ENCODE results near the gene THNSL1.

Gene THNSL1

GRCh38 chr10:25015828-25016375, 510 bp upstream of the THNSL1 start, which contains the start of gene ENKUR:
ENKUR (minus strand) TSS chr10:25016158; CDS start chr10:25015936, 222 bp downstream.
- Histone ChIP-seq H3K27me3 (ENCODE audit: control insufficient read depth, insufficient read depth, low read length) (no peaks in the 10 kb centered on the region), H3K4me3 (ENCODE audit: low read length) (peak within 1 kb of the TSS; percentile 96), H3K4me1 (ENCODE audit: control insufficient read depth, insufficient read depth, low read length) (peaks cover 5% of the 10 kb centered on the region), H3K27ac (ENCODE audit: low read depth, low read length) (peak within 1 kb of the TSS; percentile 82), H3K9ac (ENCODE audit: low read length) (peak within 1 kb of the TSS; percentile 42), H3K36me3 (ENCODE audit: control insufficient read depth, insufficient read depth, low read length) (no peaks in the 10 kb centered on the region)

DNA sequence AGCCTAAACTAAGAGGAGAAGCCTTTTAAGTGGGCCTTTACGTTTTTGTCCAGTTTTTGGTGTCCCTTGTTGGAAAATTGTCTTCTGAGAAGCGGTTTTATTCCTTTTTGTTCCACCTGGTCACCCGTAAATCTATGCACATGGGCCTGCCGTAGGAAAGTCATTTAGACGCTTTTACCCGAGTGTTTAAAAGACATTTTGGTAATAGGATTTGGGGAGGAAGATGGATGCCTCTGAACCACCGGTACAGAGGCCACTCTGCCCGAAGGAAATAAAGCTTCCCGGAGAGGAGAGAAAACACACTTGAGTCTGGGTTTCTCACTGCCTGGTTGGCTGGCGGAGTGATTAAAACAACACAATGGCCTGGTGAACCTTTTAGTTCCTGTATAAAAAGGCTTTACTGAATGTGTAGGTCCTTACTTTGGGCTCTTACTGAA, 760 bp downstream of the THNSL1 start:
- no peaks in the 10 kb centered on the region for H3K36me3 ChIP-seq (ENCODE audit: control insufficient read depth, insufficient read depth, low read length)
- peak overlapping the region; percentile 7 for H3K9ac ChIP-seq (ENCODE audit: low read length)
- H3K27ac ChIP-seq (ENCODE audit: low read depth, low read length): peak overlapping the region; percentile 82
- peaks cover 5% of the 10 kb centered on the region for H3K4me1 ChIP-seq (ENCODE audit: control insufficient read depth, insufficient read depth, low read length)
- peak overlapping the region; percentile 96 for H3K4me3 ChIP-seq (ENCODE audit: low read length)
- no peaks in the 10 kb centered on the region for H3K27me3 ChIP-seq (ENCODE audit: control insufficient read depth, insufficient read depth, low read length)

DNA sequence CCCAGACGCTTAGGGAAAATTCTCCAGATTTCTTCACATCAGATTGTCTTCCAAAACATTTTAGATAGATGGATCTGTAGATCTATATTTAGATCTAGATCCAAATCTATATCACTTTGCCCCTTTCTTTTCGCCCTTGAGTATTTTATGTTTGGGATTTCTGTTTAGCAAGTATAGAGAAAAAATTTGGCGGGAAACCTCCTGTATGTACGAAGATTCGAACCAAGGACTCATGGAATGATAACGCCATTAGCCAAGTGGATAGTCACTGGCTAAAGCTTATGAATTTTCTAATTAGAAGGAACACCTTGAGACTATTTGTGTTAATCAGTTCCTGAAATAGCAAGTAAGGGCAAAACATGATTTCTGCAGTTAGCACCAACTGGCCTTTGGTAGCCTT, 1.2 kb downstream of the THNSL1 start:
- Histone ChIP-seq H3K36me3 (ENCODE audit: control insufficient read depth, insufficient read depth, low read length) (no peaks in the 10 kb centered on the region), H3K9ac (ENCODE audit: low read length) (no peak overlapping the region), H3K27ac (ENCODE audit: low read depth, low read length) (peak overlapping the region; percentile 82), H3K27me3 (ENCODE audit: control insufficient read depth, insufficient read depth, low read length) (no peaks in the 10 kb centered on the region), H3K4me3 (ENCODE audit: low read length) (no peak overlapping the region), H3K4me1 (ENCODE audit: control insufficient read depth, insufficient read depth, low read length) (peaks cover 5% of the 10 kb centered on the region)

GRCh38 chr10:25018703-25019102, 2.3 kb downstream of the THNSL1 start:
- H3K27me3 ChIP-seq (ENCODE audit: control insufficient read depth, insufficient read depth, low read length): no peaks in the 10 kb centered on the region
- no peak overlapping the region for H3K27ac ChIP-seq (ENCODE audit: low read depth, low read length)
- H3K4me3 ChIP-seq (ENCODE audit: low read length): no peak overlapping the region
- H3K9ac ChIP-seq (ENCODE audit: low read length): no peak overlapping the region
- no peaks in the 10 kb centered on the region for H3K36me3 ChIP-seq (ENCODE audit: control insufficient read depth, insufficient read depth, low read length)
- H3K4me1 ChIP-seq (ENCODE audit: control insufficient read depth, insufficient read depth, low read length): peaks cover 5% of the 10 kb centered on the region

- Histone ChIP-seq H3K27ac (ENCODE audit: low read depth, low read length) (no peak overlapping the region), H3K4me1 (ENCODE audit: control insufficient read depth, insufficient read depth, low read length) (no peaks in the 10 kb centered on the region), H3K27me3 (ENCODE audit: control insufficient read depth, insufficient read depth, low read length) (no peaks in the 10 kb centered on the region), H3K9ac (ENCODE audit: low read length) (no peak overlapping the region), H3K4me3 (ENCODE audit: low read length) (no peak overlapping the region), H3K36me3 (ENCODE audit: control insufficient read depth, insufficient read depth, low read length) (no peaks in the 10 kb centered on the region)
These were observed 6.9 kb downstream of the THNSL1 start for GRCh38 chr10:25023278-25023677.

GRCh38 chr10:25024528-25024927, 8.1 kb downstream of the THNSL1 start:
- no peak overlapping the region for H3K9ac ChIP-seq (ENCODE audit: low read length)
- H3K4me1 ChIP-seq (ENCODE audit: control insufficient read depth, insufficient read depth, low read length): no peaks in the 10 kb centered on the region
- no peaks in the 10 kb centered on the region for H3K36me3 ChIP-seq (ENCODE audit: control insufficient read depth, insufficient read depth, low read length)
- no peak overlapping the region for H3K4me3 ChIP-seq (ENCODE audit: low read length)
- no peak overlapping the region for H3K27ac ChIP-seq (ENCODE audit: low read depth, low read length)
- no peaks in the 10 kb centered on the region for H3K27me3 ChIP-seq (ENCODE audit: control insufficient read depth, insufficient read depth, low read length)

DNA sequence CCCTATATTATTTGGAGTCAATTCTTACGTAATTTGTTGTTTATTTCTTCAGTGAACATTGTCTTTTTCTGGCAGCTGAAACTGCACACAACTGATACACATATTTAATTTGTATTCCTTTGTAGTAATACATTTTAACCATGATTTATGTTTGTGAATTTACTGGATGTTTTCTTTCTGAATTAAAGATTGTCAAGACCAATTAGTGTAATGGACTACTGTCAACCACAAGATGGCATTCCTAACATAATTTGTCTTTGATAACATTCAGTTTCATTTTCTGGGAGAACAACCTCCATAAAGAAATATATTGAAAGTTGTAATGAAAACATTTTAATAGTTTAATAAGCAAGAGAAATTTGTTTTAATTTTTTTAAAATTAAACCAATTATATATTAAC, 10.1 kb downstream of the THNSL1 start:
- Histone ChIP-seq H3K27me3 (ENCODE audit: control insufficient read depth, insufficient read depth, low read length) (no peaks in the 10 kb centered on the region), H3K4me3 (ENCODE audit: low read length) (no peak overlapping the region), H3K36me3 (ENCODE audit: control insufficient read depth, insufficient read depth, low read length) (no peaks in the 10 kb centered on the region), H3K4me1 (ENCODE audit: control insufficient read depth, insufficient read depth, low read length) (no peaks in the 10 kb centered on the region), H3K9ac (ENCODE audit: low read length) (no peak overlapping the region), H3K27ac (ENCODE audit: low read depth, low read length) (no peak overlapping the region)

DNA sequence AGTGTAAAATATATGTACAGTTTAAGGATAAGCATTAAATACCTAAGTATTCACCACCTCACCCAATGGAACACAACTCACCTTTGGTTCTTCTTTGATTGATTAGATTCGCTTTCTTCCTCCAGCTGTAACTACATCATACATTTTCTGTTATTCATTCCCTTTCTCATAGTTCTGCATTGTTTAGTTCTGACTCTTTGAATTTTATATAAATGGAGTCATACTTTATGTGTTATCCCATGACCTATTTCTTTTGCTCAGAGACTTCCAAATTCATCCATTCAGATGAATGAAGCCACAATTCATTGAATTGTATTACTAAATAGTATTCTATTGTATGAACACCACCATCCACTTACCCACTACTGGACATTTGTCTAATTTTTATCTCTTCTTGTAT, 12.3 kb downstream of the THNSL1 start:
- H3K4me3 ChIP-seq (ENCODE audit: low read length): no peak overlapping the region

GRCh38 chr10:25029519-25029918, 13.1 kb downstream of the THNSL1 start:
- H3K9ac ChIP-seq (ENCODE audit: low read length): no peak overlapping the region
- no peaks in the 10 kb centered on the region for H3K36me3 ChIP-seq (ENCODE audit: control insufficient read depth, insufficient read depth, low read length)
- H3K27ac ChIP-seq (ENCODE audit: low read depth, low read length): no peak overlapping the region
- no peak overlapping the region for H3K4me3 ChIP-seq (ENCODE audit: low read length)
- no peaks in the 10 kb centered on the region for H3K27me3 ChIP-seq (ENCODE audit: control insufficient read depth, insufficient read depth, low read length)
- no peaks in the 10 kb centered on the region for H3K4me1 ChIP-seq (ENCODE audit: control insufficient read depth, insufficient read depth, low read length)

More for the DNA sequence above, 12.3 kb downstream of the THNSL1 start:
- Histone ChIP-seq H3K27ac (ENCODE audit: low read depth, low read length) (no peak overlapping the region), H3K36me3 (ENCODE audit: control insufficient read depth, insufficient read depth, low read length) (no peaks in the 10 kb centered on the region), H3K9ac (ENCODE audit: low read length) (no peak overlapping the region), H3K27me3 (ENCODE audit: control insufficient read depth, insufficient read depth, low read length) (no peaks in the 10 kb centered on the region), H3K4me1 (ENCODE audit: control insufficient read depth, insufficient read depth, low read length) (no peaks in the 10 kb centered on the region)

GRCh38 chr10:25036381-25036780, 20.0 kb downstream of the THNSL1 start:
- no peaks in the 10 kb centered on the region for H3K4me1 ChIP-seq (ENCODE audit: control insufficient read depth, insufficient read depth, low read length)
- H3K9ac ChIP-seq (ENCODE audit: low read length): no peak overlapping the region
- no peaks in the 10 kb centered on the region for H3K27me3 ChIP-seq (ENCODE audit: control insufficient read depth, insufficient read depth, low read length)
- H3K36me3 ChIP-seq (ENCODE audit: control insufficient read depth, insufficient read depth, low read length): no peaks in the 10 kb centered on the region
- H3K4me3 ChIP-seq (ENCODE audit: low read length): no peak overlapping the region
- H3K27ac ChIP-seq (ENCODE audit: low read depth, low read length): no peak overlapping the region

DNA sequence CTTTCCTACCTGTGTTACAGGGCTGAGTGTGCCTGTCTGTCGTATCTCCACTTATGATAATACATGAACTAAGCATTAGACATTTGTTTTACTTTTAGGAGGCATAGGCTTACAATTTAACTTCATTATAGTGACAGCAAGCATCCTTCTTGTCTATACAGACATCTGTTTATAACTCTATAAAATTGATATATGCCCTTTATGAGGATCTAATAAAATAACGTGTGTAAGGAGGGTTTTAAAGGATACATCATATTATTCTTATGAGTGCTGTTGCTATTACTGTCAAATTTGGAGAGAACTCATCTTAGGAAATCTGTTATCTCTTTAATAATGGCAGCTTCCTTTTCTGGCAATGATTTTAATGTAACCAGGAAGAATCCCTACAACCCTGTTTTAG, 21.9 kb downstream of the THNSL1 start:
- Histone ChIP-seq H3K36me3 (ENCODE audit: control insufficient read depth, insufficient read depth, low read length) (no peaks in the 10 kb centered on the region), H3K27ac (ENCODE audit: low read depth, low read length) (no peak overlapping the region), H3K9ac (ENCODE audit: low read length) (no peak overlapping the region), H3K27me3 (ENCODE audit: control insufficient read depth, insufficient read depth, low read length) (no peaks in the 10 kb centered on the region), H3K4me3 (ENCODE audit: low read length) (no peak overlapping the region), H3K4me1 (ENCODE audit: control insufficient read depth, insufficient read depth, low read length) (no peaks in the 10 kb centered on the region)

DNA sequence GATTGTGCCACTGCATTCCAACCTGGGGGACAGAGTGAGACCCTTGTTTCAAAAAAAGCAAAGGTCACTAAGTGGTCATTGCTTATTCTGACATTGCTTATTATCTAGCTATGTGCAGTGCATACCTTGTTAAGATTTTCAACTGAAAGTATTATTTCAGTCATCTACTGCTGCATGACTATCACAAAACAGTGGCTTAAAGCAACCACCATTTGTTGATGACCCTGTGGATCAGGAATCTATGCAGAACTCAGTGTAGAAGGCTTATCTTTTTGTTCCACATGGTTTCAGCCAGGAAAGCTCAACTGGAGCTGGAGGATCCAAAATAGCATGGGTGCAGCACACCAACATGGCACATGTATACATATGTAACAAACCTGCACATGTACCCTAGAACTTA, 23.1 kb downstream of the THNSL1 start:
- Histone ChIP-seq H3K4me3 (ENCODE audit: low read length) (no peak overlapping the region), H3K27ac (ENCODE audit: low read depth, low read length) (no peak overlapping the region), H3K9ac (ENCODE audit: low read length) (no peak overlapping the region), H3K4me1 (ENCODE audit: control insufficient read depth, insufficient read depth, low read length) (no peaks in the 10 kb centered on the region), H3K36me3 (ENCODE audit: control insufficient read depth, insufficient read depth, low read length) (no peaks in the 10 kb centered on the region), H3K27me3 (ENCODE audit: control insufficient read depth, insufficient read depth, low read length) (no peaks in the 10 kb centered on the region)

- H3K4me3 ChIP-seq (ENCODE audit: low read length): no peak overlapping the region
- H3K4me1 ChIP-seq (ENCODE audit: control insufficient read depth, insufficient read depth, low read length): peaks cover 2% of the 10 kb centered on the region
- no peak overlapping the region for H3K9ac ChIP-seq (ENCODE audit: low read length)
- H3K36me3 ChIP-seq (ENCODE audit: control insufficient read depth, insufficient read depth, low read length): no peaks in the 10 kb centered on the region
- no peak overlapping the region for H3K27ac ChIP-seq (ENCODE audit: low read depth, low read length)
- H3K27me3 ChIP-seq (ENCODE audit: control insufficient read depth, insufficient read depth, low read length): no peaks in the 10 kb centered on the region
These were observed 30.2 kb downstream of the THNSL1 start for GRCh38 chr10:25046641-25047040.

Measured in rectal smooth muscle tissue (tissue), 1 donor.